HG03196 (cell line): ENCODE results near the gene KLHL3.

Experiments used
- ATAC-seq: cut with Tn5 transposase; IDR thresholded peaks from one replicate; pipeline ENCODE4 v1.9.1; 2021; ENCODE audit not compliant: unreplicated experiment

The KLHL3 gene

GRCh38 chr5:137592317-137592716 lies 143.6 kb downstream of the KLHL3 start:
- no peak for ATAC-seq

- ATAC-seq = no peak
Measured at GRCh38 chr5:137589185-137589584, 146.7 kb downstream of the KLHL3 start.

- no peak for ATAC-seq
Measured at GRCh38 chr5:137587919-137588318, 148.0 kb downstream of the KLHL3 start.

DNA sequence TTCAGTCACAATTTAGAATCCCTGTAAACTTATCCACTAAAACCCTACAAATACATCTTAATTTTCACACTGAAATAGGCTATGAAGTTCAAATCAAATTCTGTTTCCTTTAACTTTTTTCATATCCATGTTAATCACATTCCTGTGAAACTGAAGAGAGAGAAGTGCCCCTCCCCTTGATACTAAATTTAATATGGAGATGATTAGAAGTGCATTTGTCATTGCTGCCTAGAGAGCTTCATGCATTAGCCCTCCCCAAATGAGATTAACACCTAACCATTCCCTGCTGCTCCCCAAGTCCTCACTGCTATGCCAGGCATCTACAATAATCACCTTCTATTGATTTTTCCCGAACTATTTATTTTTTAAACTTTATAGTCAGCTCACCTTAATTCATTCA lies 151.6 kb downstream of the KLHL3 start:
- ATAC-seq = no peak

DNA sequence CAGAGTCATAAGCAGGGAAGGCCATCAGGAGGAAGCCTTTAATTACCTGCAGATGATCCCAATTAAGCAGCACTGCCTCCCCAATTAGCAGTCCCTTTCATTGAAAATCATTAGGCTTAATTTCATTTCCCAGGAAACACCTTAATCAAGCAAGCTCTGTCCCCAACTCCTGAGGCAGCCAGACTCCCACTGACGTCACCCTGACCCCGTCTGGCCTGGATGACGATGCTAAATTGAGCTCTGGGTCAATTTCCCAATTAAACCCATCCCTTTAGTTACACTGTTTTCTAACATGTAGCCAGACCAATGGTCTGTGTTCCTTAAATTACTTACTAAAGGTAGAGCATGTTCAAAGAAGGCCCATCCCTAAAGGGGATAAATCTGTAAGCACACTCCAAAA lies 152.8 kb downstream of the KLHL3 start:
- no peak for ATAC-seq

DNA sequence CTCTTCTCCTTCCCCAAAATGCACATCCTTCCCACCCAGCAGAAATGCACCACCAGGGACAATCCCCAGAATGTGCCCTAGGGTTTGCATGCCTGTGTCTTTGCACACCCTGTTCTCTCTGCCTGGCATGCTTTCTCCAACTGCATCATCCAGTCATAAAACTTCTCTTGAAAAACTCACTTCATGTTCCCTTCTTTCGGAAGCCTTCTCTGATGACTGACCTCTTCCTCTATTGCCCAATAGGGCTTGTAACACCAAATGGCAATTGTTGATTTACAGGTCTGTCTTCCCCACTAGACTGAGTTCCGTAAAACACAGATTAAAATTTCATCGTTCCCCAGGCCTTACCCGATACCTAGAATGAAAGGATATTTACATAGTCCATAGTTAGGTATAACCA lies 153.7 kb downstream of the KLHL3 start:
- no peak for ATAC-seq

DNA sequence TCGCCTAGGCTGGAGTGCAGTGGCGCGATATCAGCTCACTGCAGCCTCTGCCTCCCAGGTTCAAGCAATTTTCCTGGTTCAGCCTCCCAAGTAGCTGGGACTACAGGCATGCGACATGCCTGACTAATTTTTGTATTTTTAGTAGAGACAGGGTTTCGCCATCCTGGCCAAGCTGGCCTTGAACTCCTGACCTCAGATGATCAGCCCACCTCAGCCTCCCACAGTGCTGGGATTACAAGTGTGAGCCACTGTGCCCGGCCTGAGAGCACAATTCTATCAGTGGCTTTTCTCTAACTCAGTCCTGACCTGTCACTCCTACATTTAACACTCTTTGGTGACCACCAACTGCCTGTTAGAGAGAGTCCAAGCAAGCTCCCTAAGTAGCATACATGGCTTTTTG lies 154.1 kb downstream of the KLHL3 start:
- ATAC-seq = no peak

GRCh38 chr5:137580030-137580429 lies 155.9 kb downstream of the KLHL3 start:
- ATAC-seq = no peak

- no peak for ATAC-seq
Measured at GRCh38 chr5:137575847-137576246, 160.0 kb downstream of the KLHL3 start.

DNA sequence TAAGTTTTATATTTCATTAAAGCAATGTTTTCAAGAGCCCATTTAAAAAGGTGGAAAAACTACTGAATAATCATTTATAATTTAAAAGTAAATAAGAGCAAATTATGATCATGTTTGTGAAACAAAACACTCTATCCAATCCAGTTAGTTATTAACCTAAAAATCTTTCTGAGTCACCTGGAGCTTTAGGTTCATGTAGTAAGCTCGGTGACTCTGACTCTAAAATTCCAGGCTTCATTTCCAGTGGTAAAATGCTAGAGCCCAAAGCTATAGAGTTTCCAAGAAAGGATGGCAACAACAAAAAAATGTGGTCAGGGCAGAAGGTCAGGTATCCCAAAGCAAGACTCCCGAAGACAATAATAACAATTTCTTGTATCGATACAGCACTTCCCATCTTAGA lies 160.7 kb downstream of the KLHL3 start:
- no peak for ATAC-seq

- ATAC-seq = no peak
Measured at GRCh38 chr5:137573376-137573775, 162.5 kb downstream of the KLHL3 start.

DNA sequence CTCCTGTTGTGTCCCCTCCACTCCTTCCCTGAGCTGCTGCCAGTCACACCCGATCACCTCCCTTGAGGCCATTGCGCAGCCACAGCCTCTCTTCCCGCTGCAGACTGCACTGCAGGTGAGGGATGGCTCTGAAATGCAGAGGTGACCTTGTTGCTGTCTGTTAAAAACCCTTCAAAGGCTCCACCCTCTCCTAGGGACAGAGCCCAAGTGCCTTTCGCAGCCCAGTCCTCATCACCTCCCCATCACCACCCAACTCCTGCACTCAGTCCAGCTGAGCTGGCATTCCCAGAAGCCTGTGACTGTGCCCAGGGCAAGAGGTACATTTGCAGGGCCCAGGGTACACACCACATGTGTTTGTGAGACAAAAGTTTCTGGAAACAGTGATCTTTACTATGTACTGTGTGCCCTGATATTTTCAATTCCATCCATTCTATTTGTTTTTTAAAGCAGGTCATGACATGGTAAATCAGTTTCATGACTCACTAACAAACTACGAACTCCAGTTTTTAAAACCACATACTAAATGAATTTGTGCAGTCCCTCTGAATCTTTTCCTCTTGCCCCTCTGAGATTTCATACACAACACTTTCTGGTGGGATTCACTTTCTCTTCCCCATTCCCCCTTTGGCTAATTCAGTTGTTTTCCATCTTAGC lies 163.7 kb downstream of the KLHL3 start:
- ATAC-seq = no peak

- ATAC-seq = no peak
Measured at GRCh38 chr5:137570070-137570469, 165.8 kb downstream of the KLHL3 start.
